Mesodermal cell (in vitro differentiated cells): ENCODE results near the gene ZFYVE9. TPM values are rescaled to one million over a fixed set of nuclear protein-coding genes. Genes with fewer than 3 reads are reported as not detected.
"Not testable (repeated sequence)": the region's sequence is repeated elsewhere in the genome, so short reads cannot be mapped to it uniquely, and the experiment has no call there.

Experiments used
- H3K27ac ChIP-seq: 2 replicates; pipeline ENCODE4 v1.7.0; 2013; ENCODE audit warnings: mild to moderate bottlenecking, low read depth, low read length, moderate library complexity; ENCODE audit not compliant: severe bottlenecking
- H3K36me3 ChIP-seq: 2 replicates; pipeline ENCODE4 v1.7.1; 2013; ENCODE audit warnings: mild to moderate bottlenecking, low read length, moderate library complexity; ENCODE audit not compliant: control insufficient read depth, insufficient read depth
- H3K4me1 ChIP-seq: one replicate; pipeline ENCODE4 v1.7.1; 2013; ENCODE audit warnings: mild to moderate bottlenecking, low read length; ENCODE audit not compliant: insufficient read depth, control insufficient read depth, poor library complexity, severe bottlenecking
- H3K4me3 ChIP-seq: 2 replicates; pipeline ENCODE4 v1.7.0; 2013; ENCODE audit warnings: low read length, control low read depth, mild to moderate bottlenecking; ENCODE audit not compliant: insufficient read depth, poor library complexity, severe bottlenecking; ENCODE audit errors: extremely low read depth
- H3K9me3 ChIP-seq: 2 replicates; pipeline ENCODE4 v1.7.1; 2013; ENCODE audit warnings: mild to moderate bottlenecking, low read length, moderate library complexity; ENCODE audit not compliant: control insufficient read depth
- WGBS, 2 experiments: methylation state at CpG; one replicate each; pipeline ENCODE4 v1.1.5; 2013; ENCODE audit warnings: missing lambda C conversion rate in 2 of 2; ENCODE audit not compliant: insufficient coverage in 2 of 2; 5-methylcytosine and 5-hydroxymethylcytosine counted together
- polyA plus RNA-seq, 2 experiments: library from polyadenylated mRNA; stranded (reverse); fragments of 50-300 nt; gene quantifications; one replicate each; pipeline ENCODE4 v1.2.3, GENCODE V29; 2013

Gene ZFYVE9
- polyA plus RNA-seq (2013, experiment 1 of 2) = 11.6 TPM
- polyA plus RNA-seq (2013, experiment 2 of 2) = 11.6 TPM

GRCh38 chr1:52141513-52142219 lies at the start of gene ZFYVE9:
ZFYVE9 (plus strand) TSS chr1:52142089; CDS start chr1:52233207, 91,118 bp downstream.
- H3K36me3 ChIP-seq = no peaks in the 10 kb centered on the region
- peak within 1 kb of the TSS; percentile 86 for H3K27ac ChIP-seq
- 2% methylated on average over 53 to 68 of the region's 72 CpGs for WGBS, 2 experiments
- H3K4me3 ChIP-seq = peak within 1 kb of the TSS; percentile 71
- H3K4me1 ChIP-seq = no peaks in the 10 kb centered on the region
- no peaks in the 10 kb centered on the region for H3K9me3 ChIP-seq

- H3K27ac ChIP-seq, H3K4me1 ChIP-seq: not testable (repeated sequence)
- WGBS, 2 experiments = 97 to 100% methylated on average over 5 to 6 of the region's 7 CpGs
These were observed 47.6 kb upstream of the ZFYVE9 start for GRCh38 chr1:52094300-52094699.

GRCh38 chr1:52096216-52096615 lies 45.7 kb upstream of the ZFYVE9 start:
- Histone ChIP-seq H3K9me3 (no peaks in the 10 kb centered on the region), H3K4me1 (no peaks in the 10 kb centered on the region), H3K4me3 (no peak overlapping the region), H3K27ac (no peak overlapping the region), H3K36me3 (peaks cover 5% of the 10 kb centered on the region)
- WGBS, 2 experiments = 92% methylated on average over 2 of the region's 8 CpGs; no CpG with 5 or more reads in 1 of the 2 experiments

More at GRCh38 chr1:52094300-52094699, 47.6 kb upstream of the ZFYVE9 start:
- H3K4me3 ChIP-seq, H3K9me3 ChIP-seq: not testable (repeated sequence)
- H3K36me3 ChIP-seq = peaks cover 20% of the 10 kb centered on the region

- H3K27ac ChIP-seq = no peak overlapping the region
- no peak overlapping the region for H3K4me3 ChIP-seq
- H3K4me1 ChIP-seq = no peaks in the 10 kb centered on the region
- H3K9me3 ChIP-seq = no peaks in the 10 kb centered on the region
- WGBS, 2 experiments = 78 to 83% methylated on average over 6 to 8 of the region's 8 CpGs
- H3K36me3 ChIP-seq = no peaks in the 10 kb centered on the region
These were observed 43.6 kb upstream of the ZFYVE9 start for GRCh38 chr1:52098139-52098871.

GRCh38 chr1:52102336-52103013 lies 39.4 kb upstream of the ZFYVE9 start:
- Histone ChIP-seq H3K4me1 (no peaks in the 10 kb centered on the region), H3K4me3 (no peak overlapping the region), H3K27ac (no peak overlapping the region), H3K36me3 (no peaks in the 10 kb centered on the region), H3K9me3 (no peaks in the 10 kb centered on the region)
- no CpG with 5 or more reads among the region's 1 CpG for WGBS, 2 experiments

- Histone ChIP-seq H3K4me3 (no peak overlapping the region), H3K4me1 (no peaks in the 10 kb centered on the region), H3K36me3 (no peaks in the 10 kb centered on the region), H3K27ac (no peak overlapping the region), H3K9me3 (no peaks in the 10 kb centered on the region)
These were observed 30.4 kb upstream of the ZFYVE9 start for GRCh38 chr1:52111492-52111891.

GRCh38 chr1:52112489-52112888 lies 29.4 kb upstream of the ZFYVE9 start:
- Histone ChIP-seq H3K4me3 (no peak overlapping the region), H3K27ac (no peak overlapping the region), H3K9me3 (no peaks in the 10 kb centered on the region), H3K4me1 (no peaks in the 10 kb centered on the region), H3K36me3 (no peaks in the 10 kb centered on the region)
- 89 to 100% methylated on average over 2 to 3 of the region's 3 CpGs for WGBS, 2 experiments

GRCh38 chr1:52119301-52120079 lies 22.4 kb upstream of the ZFYVE9 start:
- WGBS, 2 experiments = 73 to 81% methylated on average over 8 to 12 of the region's 12 CpGs
- Histone ChIP-seq H3K9me3 (no peaks in the 10 kb centered on the region), H3K4me3 (no peak overlapping the region), H3K36me3 (no peaks in the 10 kb centered on the region), H3K4me1 (no peaks in the 10 kb centered on the region), H3K27ac (no peak overlapping the region)

GRCh38 chr1:52122384-52122783 lies 19.5 kb upstream of the ZFYVE9 start:
- H3K4me1 ChIP-seq = no peaks in the 10 kb centered on the region
- H3K27ac ChIP-seq = no peak overlapping the region
- no peaks in the 10 kb centered on the region for H3K36me3 ChIP-seq
- 80% methylated on average over 1 of the region's 2 CpGs; no CpG with 5 or more reads in 1 of the 2 experiments for WGBS, 2 experiments
- no peak overlapping the region for H3K4me3 ChIP-seq
- H3K9me3 ChIP-seq = no peaks in the 10 kb centered on the region

- Histone ChIP-seq H3K27ac (no peak overlapping the region), H3K4me3 (no peak overlapping the region), H3K9me3 (no peaks in the 10 kb centered on the region), H3K4me1 (no peaks in the 10 kb centered on the region), H3K36me3 (no peaks in the 10 kb centered on the region)
- WGBS, 2 experiments = 78% methylated on average over 2 of the region's 6 CpGs; no CpG with 5 or more reads in 1 of the 2 experiments
These were observed 18.3 kb upstream of the ZFYVE9 start for GRCh38 chr1:52123622-52124021.
